Upper lobe of left lung (tissue), 6 donors: ENCODE data around the gene RAB24. TPM values are rescaled to one million over a fixed set of nuclear protein-coding genes. Genes with fewer than 3 reads are reported as not detected.
A peak's percentile ranks its signal among the peaks of the same experiment; 100 is the strongest.

Source experiments
- ATAC-seq, 2 donors: fragments of 200-7000 bp; cut with Tn5 transposase; one replicate each; pipeline ENCODE4 v1.9.1; 2022; ENCODE audit warnings: mild to moderate bottlenecking in 2 of 2, moderate library complexity in 2 of 2; ENCODE audit not compliant: low FRiP score in 2 of 2
- DNase-seq, 2 donors: peaks; one replicate each; pipeline ENCODE4 v3.0.0-alpha.2; 2019 to 2020
- H3K27ac ChIP-seq, 4 donors: fragments of 200-600 bp; sonication (generic); one replicate each; pipeline ENCODE4 v1.5.1; 2016 to 2019
- H3K27me3 ChIP-seq, 4 donors: fragments of 200-600 bp; sonication (generic); one replicate each; pipeline ENCODE4 v1.5.1; 2017 to 2019
- H3K36me3 ChIP-seq, 4 donors: fragments of 200-600 bp; sonication (generic); one replicate each; pipeline ENCODE4 v1.5.1; 2016 to 2019
- H3K4me1 ChIP-seq, 4 donors: fragments of 200-600 bp; sonication (generic); one replicate each; pipeline ENCODE4 v1.5.1; 2018 to 2019
- H3K4me3 ChIP-seq, 4 donors: fragments of 200-600 bp; sonication (generic); one replicate each; pipeline ENCODE4 v1.5.1; 2017 to 2019; ENCODE audit warnings: mild to moderate bottlenecking in 2 of 4, moderate library complexity in 1 of 4
- H3K9me3 ChIP-seq, 4 donors: fragments of 200-600 bp; sonication (generic); one replicate each; pipeline ENCODE4 v1.5.1; 2018 to 2019
- EP300 ChIP-seq, 4 donors: sonication (generic); formaldehyde crosslinking; IDR thresholded peaks; one replicate each; pipeline ENCODE4 v1.5.1; 2017; ENCODE audit warnings: antibody characterized with exemption in 4 of 4, control low read depth in 2 of 4
- POLR2A ChIP-seq, 4 donors: fragments of 450-650 bp; IDR thresholded peaks; one replicate each; pipeline ENCODE4 v1.5.1; 2016 to 2017; ENCODE audit warnings: antibody characterized with exemption in 4 of 4, mild to moderate bottlenecking in 2 of 4
- POLR2AphosphoS5 ChIP-seq, 2 donors: sonication (generic); formaldehyde crosslinking; IDR thresholded peaks; one replicate each; pipeline ENCODE4 v1.5.1; 2017; ENCODE audit warnings: antibody characterized with exemption in 2 of 2
- whole genome bisulfite sequencing, 2 donors: methylation state at CpG; one replicate each; pipeline ENCODE4 v1.1.5; 2017 to 2018; 5-methylcytosine and 5-hydroxymethylcytosine counted together
- total RNA-seq, 6 donors: library from RNA; depleted of rRNA in 4 of 6; stranded (reverse); fragments of >200 nt in 4 of 6; gene quantifications; one replicate each; pipeline versions ENCODE4 v1.1.0 to v1.2.1, GENCODE V29; 2016 to 2021
- TF ChIP-seq, protein P1 (sequence below), 6 experiments: fragments of 450-650 bp in 4 of 6; fragments of 200-600 bp in 2 of 6; sonication (generic) in 2 of 6; IDR thresholded peaks; one replicate each; pipeline ENCODE4 v1.5.1; 2016 to 2019; ENCODE audit warnings: antibody characterized with exemption in 6 of 6
- donor health status: DM: no; HTN: no; CAD: no; lungs with moderate emphysema.
- donor health status: DM: no; HTN: yes; CAD: no; lungs with severe emphysema.

The RAB24 gene
- total RNA-seq, 6 donors from 2014 or later: 26.8 to 92.2 (median 50.3) TPM

GRCh38 chr5:177294632-177295031, 8.9 kb downstream of the RAB24 start:
- ATAC-seq: no peak
- DNase-seq: no peak
- Histone ChIP-seq H3K27ac (no peak overlapping the region), H3K4me3 (no peak overlapping the region), H3K4me1 (peaks cover 14 to 26% (median 23%) of the 10 kb centered on the region in 4 donors), H3K9me3 (no peaks in the 10 kb centered on the region), H3K36me3 (peaks cover 15 to 73% (median 47%) of the 10 kb centered on the region in 4 donors), H3K27me3 (no peaks in the 10 kb centered on the region)
- WGBS, 2 donors: 86 to 96% methylated on average over 2 to 3 of the region's 3 CpGs
- TF ChIP-seq, protein P1, sequence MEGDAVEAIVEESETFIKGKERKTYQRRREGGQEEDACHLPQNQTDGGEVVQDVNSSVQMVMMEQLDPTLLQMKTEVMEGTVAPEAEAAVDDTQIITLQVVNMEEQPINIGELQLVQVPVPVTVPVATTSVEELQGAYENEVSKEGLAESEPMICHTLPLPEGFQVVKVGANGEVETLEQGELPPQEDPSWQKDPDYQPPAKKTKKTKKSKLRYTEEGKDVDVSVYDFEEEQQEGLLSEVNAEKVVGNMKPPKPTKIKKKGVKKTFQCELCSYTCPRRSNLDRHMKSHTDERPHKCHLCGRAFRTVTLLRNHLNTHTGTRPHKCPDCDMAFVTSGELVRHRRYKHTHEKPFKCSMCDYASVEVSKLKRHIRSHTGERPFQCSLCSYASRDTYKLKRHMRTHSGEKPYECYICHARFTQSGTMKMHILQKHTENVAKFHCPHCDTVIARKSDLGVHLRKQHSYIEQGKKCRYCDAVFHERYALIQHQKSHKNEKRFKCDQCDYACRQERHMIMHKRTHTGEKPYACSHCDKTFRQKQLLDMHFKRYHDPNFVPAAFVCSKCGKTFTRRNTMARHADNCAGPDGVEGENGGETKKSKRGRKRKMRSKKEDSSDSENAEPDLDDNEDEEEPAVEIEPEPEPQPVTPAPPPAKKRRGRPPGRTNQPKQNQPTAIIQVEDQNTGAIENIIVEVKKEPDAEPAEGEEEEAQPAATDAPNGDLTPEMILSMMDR (IDR thresholded peaks at IDR 0.05): no peak
- no peak for TF ChIP-seq POLR2AphosphoS5 (IDR thresholded peaks at IDR 0.05)
- no peak for TF ChIP-seq EP300 (IDR thresholded peaks at IDR 0.05)
- TF ChIP-seq POLR2A (IDR thresholded peaks at IDR 0.05): no peak

GRCh38 chr5:177293819-177294581, 9.5 kb downstream of the RAB24 start:
- DNase-seq (no peak), ATAC-seq (peak in 1 of 2 donors; percentile 24)
- no peaks in the 10 kb centered on the region for H3K27me3 ChIP-seq
- H3K4me3 ChIP-seq: no peak overlapping the region
- H3K4me1 ChIP-seq: peaks cover 10 to 20% (median 18%) of the 10 kb centered on the region in 4 donors
- H3K27ac ChIP-seq: no peak overlapping the region
- WGBS, 2 donors: 95 to 96% methylated on average over 6 to 11 of the region's 12 CpGs
- H3K36me3 ChIP-seq: peaks cover 15 to 79% (median 53%) of the 10 kb centered on the region in 4 donors
- TF ChIP-seq POLR2A (IDR thresholded peaks at IDR 0.05) (no peak), EP300 (IDR thresholded peaks at IDR 0.05) (no peak), POLR2AphosphoS5 (IDR thresholded peaks at IDR 0.05) (no peak)
- TF ChIP-seq, protein P1 (IDR thresholded peaks at IDR 0.05): no peak
- H3K9me3 ChIP-seq: no peaks in the 10 kb centered on the region

DNA sequence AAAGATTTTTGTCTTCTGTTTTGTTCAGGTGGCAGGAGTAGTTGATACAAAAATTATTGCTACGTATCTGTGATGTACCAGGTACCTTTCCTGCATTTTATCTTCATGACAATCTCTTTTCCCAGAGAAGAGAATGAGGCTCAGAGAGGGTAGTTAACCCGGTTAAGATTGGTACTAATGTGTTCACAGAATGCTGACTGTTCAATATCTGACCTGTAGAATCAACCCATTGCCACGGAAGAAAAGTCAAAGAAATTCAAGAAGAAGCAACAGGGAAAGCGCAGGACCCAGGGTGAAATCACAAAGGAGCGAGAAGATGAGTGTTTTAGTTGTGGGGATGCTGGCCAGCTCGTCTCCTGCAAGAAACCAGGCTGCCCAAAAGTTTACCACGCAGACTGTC, 11.8 kb downstream of the RAB24 start:
- DNase-seq (no peak), ATAC-seq (no peak)
- no peak overlapping the region for H3K27ac ChIP-seq
- peaks cover 5 to 13% (median 11%) of the 10 kb centered on the region in 4 donors for H3K4me1 ChIP-seq
- no peaks in the 10 kb centered on the region for H3K27me3 ChIP-seq
- no peak overlapping the region for H3K4me3 ChIP-seq
- TF ChIP-seq POLR2AphosphoS5 (IDR thresholded peaks at IDR 0.05) (no peak), POLR2A (IDR thresholded peaks at IDR 0.05) (no peak), EP300 (IDR thresholded peaks at IDR 0.05) (no peak)
- TF ChIP-seq, protein P1 (IDR thresholded peaks at IDR 0.05): no peak
- no peaks in the 10 kb centered on the region for H3K9me3 ChIP-seq
- peaks cover 27 to 90% (median 69%) of the 10 kb centered on the region in 4 donors for H3K36me3 ChIP-seq
- 95 to 96% methylated on average over 7 of the region's 7 CpGs for WGBS, 2 donors

GRCh38 chr5:177290816-177291596, 12.5 kb downstream of the RAB24 start:
- H3K4me1 ChIP-seq: peaks cover 0 to 6% (median 4%) of the 10 kb centered on the region in 4 donors
- H3K4me3 ChIP-seq: no peak overlapping the region
- H3K36me3 ChIP-seq: peaks cover 27 to 96% (median 75%) of the 10 kb centered on the region in 4 donors
- H3K27me3 ChIP-seq: no peaks in the 10 kb centered on the region
- DNase-seq (no peak), ATAC-seq (no peak)
- 97% methylated on average over 12 of the region's 12 CpGs for WGBS, 2 donors
- TF ChIP-seq EP300 (IDR thresholded peaks at IDR 0.05) (no peak), POLR2A (IDR thresholded peaks at IDR 0.05) (no peak), POLR2AphosphoS5 (IDR thresholded peaks at IDR 0.05) (no peak)
- TF ChIP-seq, protein P1 (IDR thresholded peaks at IDR 0.05): no peak
- H3K9me3 ChIP-seq: no peaks in the 10 kb centered on the region
- no peak overlapping the region for H3K27ac ChIP-seq
